ENCODE results near the gene TIGD2. TPM values are rescaled to one million over a fixed set of nuclear protein-coding genes. Genes with fewer than 3 reads are reported as not detected.

The TIGD2 gene
- total RNA-seq, 1 donor from 2014 or later = 4.3 TPM

DNA sequence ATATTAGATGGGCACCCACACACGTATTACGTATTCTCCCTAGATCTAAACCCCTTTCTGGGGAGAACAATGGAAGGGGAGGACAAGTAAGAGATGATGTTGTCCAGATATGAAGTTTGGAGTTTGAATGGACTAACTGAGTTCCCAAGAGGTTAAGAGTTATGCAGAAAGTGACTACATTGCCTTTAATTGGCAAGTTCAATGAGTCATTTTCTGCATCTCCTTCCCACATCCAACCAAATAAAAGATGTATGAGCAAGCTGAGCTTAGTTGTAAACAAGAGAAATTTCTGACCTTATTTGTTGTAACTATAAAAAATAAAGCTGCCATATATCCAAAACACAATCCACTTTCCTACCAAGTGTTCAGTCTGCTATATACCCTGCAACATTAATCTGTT, 50.5 kb downstream of the TIGD2 start:
- no peak for DNase-seq (ENCODE audit: low spot score)

DNA sequence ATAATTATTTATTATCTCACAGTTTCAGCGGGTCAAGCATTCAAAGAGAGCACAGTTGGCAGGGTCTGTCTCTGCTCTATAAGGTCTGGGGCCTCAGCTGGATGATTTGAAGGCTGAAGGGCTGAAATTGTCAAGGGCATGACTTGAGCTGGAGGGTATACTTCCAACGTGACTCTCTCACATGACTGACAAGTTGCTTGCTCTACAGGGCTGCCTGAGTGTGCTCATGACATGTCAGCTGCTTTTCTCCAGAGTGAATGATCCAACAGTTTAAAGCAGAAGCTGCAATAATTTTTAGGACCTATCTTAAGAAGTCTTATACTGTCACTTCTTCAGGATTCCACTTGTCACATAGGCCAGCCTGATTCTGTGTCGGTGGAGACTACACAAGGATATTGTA, 51.2 kb downstream of the TIGD2 start:
- DNase-seq (ENCODE audit: low spot score) = no peak

DNA sequence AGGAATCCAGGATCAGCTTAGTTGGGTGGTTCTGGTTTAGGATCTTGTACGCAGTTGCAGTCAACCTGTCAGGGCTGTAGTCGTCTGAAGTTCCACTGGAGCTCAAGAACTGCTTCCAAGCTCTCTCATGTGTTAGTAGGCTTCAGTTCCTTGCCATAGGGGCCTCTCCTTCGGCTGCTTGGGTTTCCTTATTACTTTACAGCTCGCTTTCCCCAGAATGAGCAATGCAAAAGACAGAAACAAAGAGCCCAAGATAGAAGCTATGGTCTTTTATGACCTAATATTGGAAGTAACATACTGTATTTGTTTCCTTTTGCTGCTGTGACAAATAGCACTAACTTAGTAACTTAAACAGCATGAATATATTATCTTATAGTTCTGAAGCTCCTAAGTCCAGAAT, 51.7 kb downstream of the TIGD2 start:
- DNase-seq (ENCODE audit: low spot score) = no peak

DNA sequence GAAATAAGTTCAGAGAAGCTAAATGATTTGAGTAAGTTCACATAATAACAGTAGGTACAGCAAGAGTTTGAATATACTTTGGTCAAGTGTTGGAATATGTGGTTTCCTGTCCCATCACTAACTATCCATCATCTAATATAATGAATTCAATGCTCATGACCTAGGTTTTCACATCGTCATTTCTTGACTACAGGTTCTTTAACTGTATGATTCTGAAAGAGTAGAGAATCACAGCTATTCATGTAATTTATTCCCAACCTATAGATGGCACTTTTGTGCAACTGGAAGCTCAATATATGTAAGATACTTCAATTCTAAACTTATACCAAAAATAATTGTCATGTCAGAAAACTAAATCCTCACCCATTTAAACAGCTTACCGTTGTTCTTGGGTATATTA, 53.1 kb downstream of the TIGD2 start:
- no peak for DNase-seq (ENCODE audit: low spot score)

Other genes with a start within 250 kb of the TIGD2 start
- 29.6 TPM for gene FAM13A, start 54.3 kb upstream of the TIGD2 start, total RNA-seq
- gene GPRIN3, start 196.3 kb downstream of the TIGD2 start, total RNA-seq = 6.2 TPM

Measured in mesenteric fat pad (tissue), 1 donor.